Measurements from ENCODE around the gene CCDC102A. TPM values are rescaled to one million over a fixed set of nuclear protein-coding genes. Genes with fewer than 3 reads are reported as not detected.

Gene CCDC102A
- total and polyA plus RNA-seq, 2 donors (not counting 3 experiments of a cell fraction or from before 2014, with no cell fraction given) = 7.8 to 12.2 TPM

- Histone ChIP-seq H3K9me1 (replicated peaks; ENCODE audit: control insufficient read depth, extremely low read depth, insufficient read depth, low read length) (no peaks in the 10 kb centered on the region), H3K27me3 (ENCODE audit: control insufficient read depth in 2 of 2, insufficient read depth in 2 of 2, low read length in 2 of 2) (no peaks in the 10 kb centered on the region), H3K36me3 (ENCODE audit: control insufficient read depth in 2 of 2, extremely low read depth in 1 of 2, insufficient read depth in 2 of 2, low read length in 2 of 2) (peaks cover 0 to 4% of the 10 kb centered on the region in 2 experiments), H3K9me3 (replicated peaks; ENCODE audit: control insufficient read depth, insufficient read depth, low read length) (no peaks in the 10 kb centered on the region), H2AFZ (ENCODE audit: low read depth, low read length) (no peak overlapping the region), H3K4me1 (ENCODE audit: control insufficient read depth, extremely low read depth, insufficient read depth, low read length) (peaks cover 7% of the 10 kb centered on the region), H3K4me3 (replicated peaks in 1 of 3; ENCODE audit: insufficient read depth in 1 of 3, low read depth in 1 of 3, low read length in 3 of 3) (no peak overlapping the region), H3K27ac (ENCODE audit: insufficient read depth, low read depth, low read length) (no peak overlapping the region), H4K20me1 (replicated peaks; ENCODE audit: control insufficient read depth, extremely low read depth, insufficient read depth, low read length) (no peaks in the 10 kb centered on the region), H3K9ac (replicated peaks; ENCODE audit: extremely low read depth, insufficient read depth, low read length) (no peak overlapping the region), H3K79me2 (ENCODE audit: control insufficient read depth, insufficient read depth, low read length) (no peaks in the 10 kb centered on the region), H3K4me2 (ENCODE audit: insufficient read depth, low read length) (no peak overlapping the region)
- intact Hi-C loops (cut with micrococcal nuclease) (no loop called here), dilution Hi-C loops (cut with MboI; ENCODE audit: extremely low pct_ligation_motif_present, low sequenced_read_pairs) (no loop called here)
- POLR2A ChIA-PET = no interaction called here
- TF ChIP-seq CTCF (IDR thresholded peaks at IDR 0.05; ENCODE audit: extremely low read depth in 1 of 2, insufficient read depth in 1 of 2, low read depth in 1 of 2, low read length in 2 of 2) (no peak), EZH2 (IDR thresholded peaks at IDR 0.05; ENCODE audit: borderline replicate concordance, low read depth, low read length, severe bottlenecking) (no peak), FOS (IDR thresholded peaks at IDR 0.05; ENCODE audit: borderline replicate concordance, insufficient read depth, low read length) (no peak), GATA2 (IDR thresholded peaks at IDR 0.05; ENCODE audit: insufficient read depth, insufficient read length, low read depth, low read length) (no peak), MAX (IDR thresholded peaks at IDR 0.05; ENCODE audit: insufficient read depth, insufficient read length) (no peak), POLR2AphosphoS5 (IDR thresholded peaks at IDR 0.05; ENCODE audit: insufficient read depth, low read depth, low read length) (no peak), JUN (IDR thresholded peaks at IDR 0.05; ENCODE audit: borderline replicate concordance, insufficient read depth, insufficient read length, low read depth) (no peak), POLR2A (IDR thresholded peaks at IDR 0.05; ENCODE audit: low read depth, low read length) (no peak), MYC (IDR thresholded peaks at IDR 0.05; ENCODE audit: low read depth, low read length) (no peak)
- CTCF ChIA-PET = interaction anchor here (0.9 to 5.4 kb wide), 5 partner anchors 9 to 216 kb away, joined by 3 to 77 read pairs (median 6); partner anchors contain the start of gene POLR2C
- DNase-seq (ENCODE audit: low read depth, low spot score) = no peak
- no peak for FAIRE-seq
- BruUV-seq (replicated peaks) = no TSS peak
These were observed 19.6 kb downstream of the CCDC102A start for GRCh38 chr16:57516773-57517172.

Measured in endothelial cell of umbilical vein (primary cell).